K562 (cell line): ENCODE data around the gene AOC1. TPM values are rescaled to one million over a fixed set of nuclear protein-coding genes. Genes with fewer than 3 reads are reported as not detected.
A peak's percentile ranks its signal among the peaks of the same experiment; 100 is the strongest.

Experiments used
- ATAC-seq: fragments of 200-7000 bp; cut with Tn5 transposase; 3 replicates; pipeline ENCODE4 v1.9.1; 2020; ENCODE audit warnings: moderate library complexity
- BruUV-seq: library from RNA; stranded (reverse); fragments of 400-500 nt; replicated peaks from 2 replicates; lab custom pipeline; 2021; lab: Mats Ljungman, UMichigan
- CTCF ChIA-PET: fragments of 300-600 bp; formaldehyde crosslinking; extraction: SDS; loops from one replicate; lab custom pipeline; 2021; ENCODE audit warnings: low intra/inter-chr PET ratio; lab: Yijun Ruan, JAX
- POLR2A ChIA-PET: fragments of 300-600, 350-650 bp; sonication (Branson Sonifier 250); formaldehyde crosslinking; extraction: SDS; loops from one replicate; lab custom pipeline; 2021; ENCODE audit warnings: antibody characterized with exemption, inconsistent platforms; lab: Yijun Ruan, JAX
- DNase-seq, 4 experiments: peaks; one replicate each; pipeline versions ENCODE4 v3.0.0 to v3.0.0-alpha.2; 2011 to 2018; ENCODE audit warnings: low spot score in 3 of 4, mixed read lengths in 3 of 4; ENCODE audit errors: extremely low read depth in 1 of 4
- FAIRE-seq: peaks from 2 replicates; lab custom pipeline; 2011; peaks lifted over from hg19 to GRCh38; lab: Jason Lieb, UNC
- H2AFZ ChIP-seq: 2 replicates; pipeline ENCODE4 v1.6.0; 2011; ENCODE audit warnings: low read depth, low read length, control low read depth, inconsistent platforms
- H3K27ac ChIP-seq: fragments of 200-600 bp; 3 replicates; pipeline ENCODE4 v1.8.0; 2011; ENCODE audit warnings: low read depth, mild to moderate bottlenecking, control low read depth, inconsistent platforms, low read length, moderate library complexity, mixed read lengths; ENCODE audit errors: extremely low read depth
- H3K27me3 ChIP-seq, 2 experiments: fragments of 300-600 bp in 1 of 2; 2 replicates in 1 of 2; 3 replicates in 1 of 2; pipeline versions ENCODE4 v1.6.0 to v1.8.0; 2011; ENCODE audit warnings: inconsistent platforms in 2 of 2, low read length in 2 of 2, mild to moderate bottlenecking in 1 of 2, mixed read lengths in 1 of 2, moderate library complexity in 1 of 2; ENCODE audit not compliant: control insufficient read depth in 2 of 2, insufficient read depth in 2 of 2
- H3K36me3 ChIP-seq: fragments of 300-600 bp; 3 replicates; pipeline ENCODE4 v1.8.0; 2011; ENCODE audit warnings: mild to moderate bottlenecking, low read length, inconsistent platforms; ENCODE audit not compliant: control insufficient read depth, insufficient read depth
- H3K4me1 ChIP-seq, 2 experiments: fragments of 200-600 bp in 1 of 2; replicated peaks in 1 of 2; 2 replicates in 1 of 2; 3 replicates in 1 of 2; pipeline versions ENCODE4 v1.5.1 to v1.8.0; 2011; ENCODE audit warnings: inconsistent platforms in 2 of 2, low read length in 2 of 2, mild to moderate bottlenecking in 1 of 2, mixed read lengths in 1 of 2, moderate library complexity in 1 of 2; ENCODE audit not compliant: control insufficient read depth in 2 of 2, insufficient read depth in 2 of 2
- H3K4me2 ChIP-seq: 2 replicates; pipeline ENCODE4 v1.6.1; 2011; ENCODE audit warnings: low read length, control low read depth, inconsistent platforms, mixed read lengths; ENCODE audit not compliant: insufficient read depth
- H3K4me3 ChIP-seq: fragments of 200-600 bp; sonication (generic), shearing (Covaris generic); 2 replicates; pipeline ENCODE4 v1.5.1; 2016; ENCODE audit warnings: control low read depth, inconsistent platforms
- H3K79me2 ChIP-seq: fragments of 200-600 bp; 3 replicates; pipeline ENCODE4 v1.8.0; 2011; ENCODE audit warnings: low read length, inconsistent platforms; ENCODE audit not compliant: control insufficient read depth, insufficient read depth
- H3K9ac ChIP-seq, 2 experiments: 2 replicates each; pipeline versions ENCODE4 v1.6.0 to v1.6.1; 2011; ENCODE audit warnings: low read depth in 2 of 2, low read length in 2 of 2, control low read depth in 1 of 2, inconsistent platforms in 1 of 2, mild to moderate bottlenecking in 1 of 2, mixed read lengths in 1 of 2; ENCODE audit not compliant: insufficient read depth in 1 of 2
- H3K9me1 ChIP-seq: one replicate; pipeline ENCODE4 v1.6.0; 2011; ENCODE audit warnings: inconsistent platforms, mild to moderate bottlenecking, low read length, moderate library complexity; ENCODE audit not compliant: control insufficient read depth, insufficient read depth
- H3K9me3 ChIP-seq: replicated peaks from 2 replicates; pipeline ENCODE4 v1.5.1; 2011; ENCODE audit warnings: low read depth, low read length, inconsistent platforms; ENCODE audit not compliant: control insufficient read depth, insufficient read depth
- H4K20me1 ChIP-seq: replicated peaks from 2 replicates; pipeline ENCODE4 v1.6.1; 2011; ENCODE audit warnings: low read length, inconsistent platforms, mixed read lengths; ENCODE audit not compliant: control insufficient read depth, insufficient read depth
- KLF16 ChIP-seq: IDR thresholded peaks from 2 replicates; pipeline ENCODE4 v1.6.1; 2016; ENCODE audit warnings: antibody characterized with exemption
- NFIC ChIP-seq: fragments of 450-650 bp; IDR thresholded peaks from 2 replicates; pipeline ENCODE4 v1.6.1; 2017; ENCODE audit warnings: mild to moderate bottlenecking, inconsistent platforms
- RCOR1 ChIP-seq, 2 experiments: IDR thresholded peaks; 2 replicates each; pipeline ENCODE4 v1.6.1; 2012; ENCODE audit warnings: low read depth in 2 of 2, low read length in 2 of 2, borderline replicate concordance in 1 of 2, improper control_type of control experiment in 1 of 2
- WGBS: fragments of 100-300 bp; shearing (Covaris generic); methylation state at CpG from one replicate; pipeline ENCODE4 v1.1.6; 2016; ENCODE audit warnings: low coverage, mixed read lengths; ENCODE audit not compliant: insufficient coverage; ENCODE audit errors: missing lambda C conversion rate; 5-methylcytosine and 5-hydroxymethylcytosine counted together
- in situ Hi-C: fragments of 300-500 bp; cut with MboI; formaldehyde crosslinking; loops from 4 replicates; pipeline ENCODE4 v1.15.0; 2018; ENCODE audit warnings: inconsistent platforms, mixed read lengths
- intact Hi-C: fragments of 100-400 bp; cut with micrococcal nuclease; formaldehyde crosslinking; loops from 2 replicates; pipeline ENCODE4 v1.14.2; 2022
- polyA plus RNA-seq, 8 experiments: library from polyadenylated mRNA; depleted of rRNA in 4 of 8; stranded (reverse) in 5 of 8; unstranded in 3 of 8; fragments of >200 nt; fragmentation: Nextera tagmentation in 2 of 8; fragmentation: Illumina TruSeq in 1 of 8; extraction: Ambion mirVana in 2 of 8; extraction: Trizol in 1 of 8; gene quantifications; 2 replicates each; pipeline versions ENCODE4 v1.2.1 to v1.2.3, GENCODE V29; 2011 to 2014; ENCODE audit warnings: inconsistent platforms in 1 of 8, missing spikeins in 1 of 8
- total RNA-seq, 7 experiments: library from RNA; depleted of rRNA in 6 of 7; stranded (reverse); fragments of >200 nt in 6 of 7; fragmentation: Illumina TruSeq in 2 of 7; extraction: Trizol in 2 of 7; gene quantifications; 2 replicates each; pipeline versions ENCODE4 v1.2.1 to v1.2.3, GENCODE V29; 2011 to 2021; ENCODE audit warnings: low replicate concordance in 1 of 7

AOC1 gene
- total and polyA plus RNA-seq, 9 of the 15 experiments (the other 6 are each of a cell fraction or from before 2014, with no cell fraction given) = not detected

GRCh38 chr7:150901160-150902035 lies 49.1 kb downstream of the AOC1 start:
- ChIA-PET POLR2A (interaction anchor here (0.8 to 1.7 kb wide), 7 partner anchors 8 to 93 kb away, joined by 3 to 5 read pairs (median 4); no protein-coding TSS in a partner anchor), CTCF (no interaction called here)
- Histone ChIP-seq H3K4me2 (no peak overlapping the region; the same call in 1 of the 2 replicates), H3K36me3 (no peaks in the 10 kb centered on the region), H3K27me3 (peaks cover 12 to 20% of the 10 kb centered on the region in 2 experiments; a peak in 4 of 5 replicates), H3K79me2 (no peaks in the 10 kb centered on the region), H3K4me3 (no peak overlapping the region), H3K9ac (peak overlapping the region in 1 of 2 experiments; percentile 38; a peak in 1 of 4 replicates), H3K4me1 (peaks cover 17 to 38% of the 10 kb centered on the region in 2 experiments; a peak in 4 of 5 replicates), H3K9me3 (no peaks in the 10 kb centered on the region), H2AFZ (no peak overlapping the region), H3K9me1 (no peaks in the 10 kb centered on the region), H3K27ac (no peak overlapping the region), H4K20me1 (peaks cover 5% of the 10 kb centered on the region; the same call in 1 of the 2 replicates)
- in situ Hi-C loops = no loop called here
- FAIRE-seq (no peak), DNase-seq (peak in 2 of 4 experiments; percentile 12 to 14), ATAC-seq (no peak)
- TF ChIP-seq KLF16 (no peak), NFIC (peak; percentile 69), RCOR1 (IDR thresholded peaks at IDR 0.05; ENCODE audit: borderline replicate concordance in 1 of 2, low read depth in 2 of 2, low read length in 2 of 2) (peak in 1 of 2 experiments; percentile 44; a peak in 1 of 4 replicates)
- intact Hi-C loops = no loop called here
- WGBS = 64% methylated on average over 15 of the region's 15 CpGs
- BruUV-seq = no TSS peak
